ENCODE measurements around the gene IRX6. TPM values are rescaled to one million over a fixed set of nuclear protein-coding genes. Genes with fewer than 3 reads are reported as not detected.

Gene IRX6
- total RNA-seq, 1 donor from 2014 or later, result not detected

- no peak for DNase-seq (ENCODE audit: low spot score)
Observed at GRCh38 chr16:55367866-55368603, 44.0 kb downstream of the IRX6 start.

- DNase-seq (ENCODE audit: low spot score), result no peak
Observed at GRCh38 chr16:55369151-55369550, 45.1 kb downstream of the IRX6 start.

- peak; percentile 73 for DNase-seq (ENCODE audit: low spot score)
Observed at GRCh38 chr16:55370762-55371482, 46.9 kb downstream of the IRX6 start.

GRCh38 chr16:55372792-55373488 lies 48.9 kb downstream of the IRX6 start:
- DNase-seq (ENCODE audit: low spot score), result no peak

GRCh38 chr16:55373489-55373832 lies 49.5 kb downstream of the IRX6 start:
- no peak for DNase-seq (ENCODE audit: low spot score)

GRCh38 chr16:55376045-55376444 lies 52.0 kb downstream of the IRX6 start:
- DNase-seq (ENCODE audit: low spot score), result no peak

- DNase-seq (ENCODE audit: low spot score), result no peak
Observed at GRCh38 chr16:55376567-55377167, 52.7 kb downstream of the IRX6 start.

- DNase-seq (ENCODE audit: low spot score), result no peak
Observed at GRCh38 chr16:55377840-55378239, 53.8 kb downstream of the IRX6 start.

- no peak for DNase-seq (ENCODE audit: low spot score)
Observed at GRCh38 chr16:55378616-55379015, 54.6 kb downstream of the IRX6 start.

GRCh38 chr16:55379371-55379770 lies 55.4 kb downstream of the IRX6 start:
- no peak for DNase-seq (ENCODE audit: low spot score)

- no peak for DNase-seq (ENCODE audit: low spot score)
Observed at GRCh38 chr16:55379876-55380390, 55.9 kb downstream of the IRX6 start.

Other genes with a start within 250 kb of the IRX6 start
- 121 TPM for gene MMP2, start 155.0 kb downstream of the IRX6 start, total RNA-seq
- gene LPCAT2, start 184.9 kb downstream of the IRX6 start, total RNA-seq, result 23.6 TPM
- gene CAPNS2, start 242.5 kb downstream of the IRX6 start, total RNA-seq, result 42.5 TPM

Measured in ureter (tissue), 1 donor.